GM23338 (cell line): Measurements from ENCODE around the gene MARCHF2. TPM values are rescaled to one million over a fixed set of nuclear protein-coding genes. Genes with fewer than 3 reads are reported as not detected.

ENCODE experiments used
- ATAC-seq: fragments of 200-7000 bp; cut with Tn5 transposase; 3 replicates; pipeline ENCODE4 v1.9.1; 2020
- DNase-seq: peaks from one replicate; pipeline ENCODE4 v3.0.0-alpha.2; 2015; ENCODE audit warnings: low spot score
- H2AFZ ChIP-seq: fragments of 200-600 bp; sonication (generic); 2 replicates; pipeline ENCODE4 v1.8.0; 2016; ENCODE audit warnings: antibody characterized with exemption, mild to moderate bottlenecking, moderate library complexity
- H3F3A ChIP-seq: fragments of 200-600 bp; sonication (generic); replicated peaks from 2 replicates; pipeline ENCODE4 v1.8.0; 2017; ENCODE audit warnings: antibody characterized with exemption, mixed run types, low read depth
- H3K27ac ChIP-seq: fragments of 200-600 bp; sonication (generic); 2 replicates; pipeline ENCODE4 v1.6.1; 2016; ENCODE audit warnings: low read depth
- H3K27me3 ChIP-seq: fragments of 200-600 bp; sonication (generic); 2 replicates; pipeline ENCODE4 v1.8.0; 2016; ENCODE audit warnings: mild to moderate bottlenecking, mixed run types, moderate library complexity; ENCODE audit not compliant: insufficient read depth
- H3K36me3 ChIP-seq: fragments of 200-600 bp; sonication (generic); 2 replicates; pipeline ENCODE4 v1.8.0; 2016; ENCODE audit warnings: mild to moderate bottlenecking; ENCODE audit not compliant: insufficient read depth
- H3K4me1 ChIP-seq: fragments of 200-600 bp; sonication (generic); 2 replicates; pipeline ENCODE4 v1.8.0; 2016; ENCODE audit warnings: mild to moderate bottlenecking, moderate library complexity; ENCODE audit not compliant: insufficient read depth
- H3K4me2 ChIP-seq: fragments of 200-600 bp; sonication (generic); 2 replicates; pipeline ENCODE4 v1.7.1; 2017; ENCODE audit warnings: mixed run types
- H3K4me3 ChIP-seq: fragments of 200-600 bp; sonication (generic); 2 replicates; pipeline ENCODE4 v1.6.1; 2016; ENCODE audit warnings: mixed run types
- H3K79me2 ChIP-seq: fragments of 200-600 bp; sonication (generic); replicated peaks from 2 replicates; pipeline ENCODE4 v1.8.0; 2017; ENCODE audit warnings: mild to moderate bottlenecking; ENCODE audit not compliant: insufficient read depth
- H3K9me2 ChIP-seq: fragments of 200-600 bp; sonication (generic); 2 replicates; pipeline ENCODE4 v1.8.0; 2017; ENCODE audit not compliant: insufficient read depth
- H4K20me1 ChIP-seq: fragments of 200-600 bp; sonication (generic); replicated peaks from 2 replicates; pipeline ENCODE4 v1.8.0; 2017; ENCODE audit warnings: mild to moderate bottlenecking; ENCODE audit not compliant: insufficient read depth
- H3K27ac Mint-ChIP-seq: 2 replicates; pipeline ENCODE4 v1.8.0; 2020; ENCODE audit warnings: inconsistent platforms, mild to moderate bottlenecking, moderate library complexity, mixed read lengths
- H3K27me3 Mint-ChIP-seq: 3 replicates; pipeline ENCODE4 v1.8.0; 2022; ENCODE audit warnings: low read depth, mild to moderate bottlenecking, moderate library complexity, mixed read lengths, inconsistent platforms; ENCODE audit not compliant: insufficient read depth, poor library complexity
- H3K36me3 Mint-ChIP-seq: 3 replicates; pipeline ENCODE4 v1.8.0; 2021; ENCODE audit warnings: low read depth, mild to moderate bottlenecking, inconsistent platforms, moderate library complexity, mixed read lengths
- H3K4me1 Mint-ChIP-seq: 3 replicates; pipeline ENCODE4 v1.8.0; 2020; ENCODE audit warnings: mild to moderate bottlenecking, inconsistent platforms, mixed read lengths
- H3K4me3 Mint-ChIP-seq: 3 replicates; pipeline ENCODE4 v1.8.0; 2021; ENCODE audit warnings: moderate library complexity, mild to moderate bottlenecking, inconsistent platforms, mixed read lengths
- H3K9me3 Mint-ChIP-seq: 3 replicates; pipeline ENCODE4 v1.8.0; 2020; ENCODE audit warnings: moderate library complexity, mild to moderate bottlenecking, inconsistent platforms, mixed read lengths
- CREB1 ChIP-seq: fragments of 250-450 bp; sonication (Bioruptor Pico); IDR thresholded peaks from 2 replicates; pipeline ENCODE4 v1.5.0; 2020; ENCODE audit warnings: low read depth, mild to moderate bottlenecking, moderate library complexity
- EZH2 ChIP-seq: fragments of 200-600 bp; sonication (generic); IDR thresholded peaks from one replicate; pipeline ENCODE4 v1.8.0; 2017; ENCODE audit warnings: antibody characterized with exemption, mild to moderate bottlenecking, low read depth; ENCODE audit not compliant: unreplicated experiment
- EZH2phosphoT487 ChIP-seq: fragments of 200-600 bp; sonication (generic); IDR thresholded peaks from one replicate; pipeline ENCODE4 v1.8.1; 2018; ENCODE audit warnings: antibody characterized with exemption; ENCODE audit not compliant: unreplicated experiment
- JUNB ChIP-seq: IDR thresholded peaks from one replicate; pipeline ENCODE4 v1.6.1; 2016; ENCODE audit warnings: antibody characterized with exemption; ENCODE audit not compliant: unreplicated experiment
- NANOG ChIP-seq: IDR thresholded peaks from 2 replicates; pipeline ENCODE4 v1.6.1; 2016; ENCODE audit warnings: antibody characterized with exemption, borderline replicate concordance
- POLR2AphosphoS5 ChIP-seq: IDR thresholded peaks from 2 replicates; pipeline ENCODE4 v1.6.1; 2016; ENCODE audit warnings: antibody characterized with exemption, low read depth
- REST ChIP-seq: IDR thresholded peaks from one replicate; pipeline ENCODE4 v1.6.1; 2018; ENCODE audit warnings: antibody characterized with exemption; ENCODE audit not compliant: unreplicated experiment
- STAT1 ChIP-seq: IDR thresholded peaks from one replicate; pipeline ENCODE4 v1.6.1; 2016; ENCODE audit warnings: antibody characterized with exemption; ENCODE audit not compliant: unreplicated experiment
- ZNF114 ChIP-seq: fragments of 250-450 bp; sonication (Bioruptor Pico); IDR thresholded peaks from 2 replicates; pipeline ENCODE4 v1.5.0; 2020; ENCODE audit warnings: mild to moderate bottlenecking, moderate library complexity
- ZNF331 ChIP-seq: fragments of 250-450 bp; sonication (Bioruptor Pico); IDR thresholded peaks from 2 replicates; pipeline ENCODE4 v1.5.0; 2020; ENCODE audit warnings: low read depth, mild to moderate bottlenecking, moderate library complexity
- polyA plus RNA-seq: library from polyadenylated mRNA; unstranded; fragments of >200 nt; fragmentation: Nextera tagmentation; extraction: Ambion mirVana; gene quantifications from 2 replicates; pipeline ENCODE4 v1.2.1, GENCODE V29; 2016
- total RNA-seq: library from RNA; depleted of rRNA; stranded (reverse); fragments of >200 nt; shearing (Covaris generic); gene quantifications from 2 replicates; pipeline ENCODE4 v1.2.3, GENCODE V29; 2014
- TF ChIP-seq, protein P1 (sequence below), 2 experiments: fragments of 200-600 bp in 1 of 2; sonication (generic) in 1 of 2; conservative IDR thresholded peaks; 2 replicates each; pipeline versions ENCODE4 v1.5.1 to v1.6.1; 2016 to 2017; ENCODE audit warnings: antibody characterized with exemption in 2 of 2, low read depth in 2 of 2, mild to moderate bottlenecking in 2 of 2, moderate library complexity in 1 of 2
- TF ChIP-seq, protein P2 (sequence below): fragments of 250-450 bp; sonication (Bioruptor Pico); IDR thresholded peaks from 2 replicates; pipeline ENCODE4 v1.5.0; 2020; ENCODE audit warnings: mild to moderate bottlenecking, moderate library complexity
- TF ChIP-seq, protein P3 (sequence below): IDR thresholded peaks from 2 replicates; pipeline ENCODE4 v1.6.1; 2016; ENCODE audit warnings: antibody characterized with exemption

Gene MARCHF2
- total and polyA plus RNA-seq, 2 experiments from 2014 or later: 18.9 to 50.1 TPM

GRCh38 chr19:8377598-8377997 lies 35.5 kb upstream of the MARCHF2 start:
- no peak overlapping the region for H2AFZ ChIP-seq
- no peaks in the 10 kb centered on the region; the same call in 1 of the 2 replicates for H3K4me1 ChIP-seq
- H3K27me3 ChIP-seq: no peaks in the 10 kb centered on the region
- no peaks in the 10 kb centered on the region for H3K36me3 ChIP-seq
- H3F3A ChIP-seq: 0 out of 2 replicates have a peak, but pooled peaks cover 2% of the 10 kb centered on the region
- peaks cover 11% of the 10 kb centered on the region for H3K9me3 Mint-ChIP-seq
- DNase-seq (no peak), ATAC-seq (no peak)
- no peaks in the 10 kb centered on the region for H3K79me2 ChIP-seq
- H3K27ac ChIP-seq: no peak overlapping the region
- H3K4me1 Mint-ChIP-seq: peaks cover 14% of the 10 kb centered on the region
- no peak overlapping the region for H3K4me2 ChIP-seq
- H3K4me3 ChIP-seq: no peak overlapping the region
- peaks cover 8% of the 10 kb centered on the region for H3K27me3 Mint-ChIP-seq
- no peaks in the 10 kb centered on the region for H4K20me1 ChIP-seq
- no peak overlapping the region for H3K4me3 Mint-ChIP-seq
- H3K27ac Mint-ChIP-seq: no peak overlapping the region
- TF ChIP-seq JUNB (no peak), ZNF331 (no peak), EZH2phosphoT487 (no peak), ZNF114 (CRISPR knock-in tag) (no peak), STAT1 (no peak), POLR2AphosphoS5 (no peak), CREB1 (CRISPR knock-in tag) (no peak), EZH2 (no peak), NANOG (no peak), REST (no peak)
- TF ChIP-seq, protein P1, sequence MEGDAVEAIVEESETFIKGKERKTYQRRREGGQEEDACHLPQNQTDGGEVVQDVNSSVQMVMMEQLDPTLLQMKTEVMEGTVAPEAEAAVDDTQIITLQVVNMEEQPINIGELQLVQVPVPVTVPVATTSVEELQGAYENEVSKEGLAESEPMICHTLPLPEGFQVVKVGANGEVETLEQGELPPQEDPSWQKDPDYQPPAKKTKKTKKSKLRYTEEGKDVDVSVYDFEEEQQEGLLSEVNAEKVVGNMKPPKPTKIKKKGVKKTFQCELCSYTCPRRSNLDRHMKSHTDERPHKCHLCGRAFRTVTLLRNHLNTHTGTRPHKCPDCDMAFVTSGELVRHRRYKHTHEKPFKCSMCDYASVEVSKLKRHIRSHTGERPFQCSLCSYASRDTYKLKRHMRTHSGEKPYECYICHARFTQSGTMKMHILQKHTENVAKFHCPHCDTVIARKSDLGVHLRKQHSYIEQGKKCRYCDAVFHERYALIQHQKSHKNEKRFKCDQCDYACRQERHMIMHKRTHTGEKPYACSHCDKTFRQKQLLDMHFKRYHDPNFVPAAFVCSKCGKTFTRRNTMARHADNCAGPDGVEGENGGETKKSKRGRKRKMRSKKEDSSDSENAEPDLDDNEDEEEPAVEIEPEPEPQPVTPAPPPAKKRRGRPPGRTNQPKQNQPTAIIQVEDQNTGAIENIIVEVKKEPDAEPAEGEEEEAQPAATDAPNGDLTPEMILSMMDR (conservative IDR thresholded peaks at IDR 0.05; ENCODE audit: low read depth in 2 of 2): no peak
- TF ChIP-seq, protein P2, sequence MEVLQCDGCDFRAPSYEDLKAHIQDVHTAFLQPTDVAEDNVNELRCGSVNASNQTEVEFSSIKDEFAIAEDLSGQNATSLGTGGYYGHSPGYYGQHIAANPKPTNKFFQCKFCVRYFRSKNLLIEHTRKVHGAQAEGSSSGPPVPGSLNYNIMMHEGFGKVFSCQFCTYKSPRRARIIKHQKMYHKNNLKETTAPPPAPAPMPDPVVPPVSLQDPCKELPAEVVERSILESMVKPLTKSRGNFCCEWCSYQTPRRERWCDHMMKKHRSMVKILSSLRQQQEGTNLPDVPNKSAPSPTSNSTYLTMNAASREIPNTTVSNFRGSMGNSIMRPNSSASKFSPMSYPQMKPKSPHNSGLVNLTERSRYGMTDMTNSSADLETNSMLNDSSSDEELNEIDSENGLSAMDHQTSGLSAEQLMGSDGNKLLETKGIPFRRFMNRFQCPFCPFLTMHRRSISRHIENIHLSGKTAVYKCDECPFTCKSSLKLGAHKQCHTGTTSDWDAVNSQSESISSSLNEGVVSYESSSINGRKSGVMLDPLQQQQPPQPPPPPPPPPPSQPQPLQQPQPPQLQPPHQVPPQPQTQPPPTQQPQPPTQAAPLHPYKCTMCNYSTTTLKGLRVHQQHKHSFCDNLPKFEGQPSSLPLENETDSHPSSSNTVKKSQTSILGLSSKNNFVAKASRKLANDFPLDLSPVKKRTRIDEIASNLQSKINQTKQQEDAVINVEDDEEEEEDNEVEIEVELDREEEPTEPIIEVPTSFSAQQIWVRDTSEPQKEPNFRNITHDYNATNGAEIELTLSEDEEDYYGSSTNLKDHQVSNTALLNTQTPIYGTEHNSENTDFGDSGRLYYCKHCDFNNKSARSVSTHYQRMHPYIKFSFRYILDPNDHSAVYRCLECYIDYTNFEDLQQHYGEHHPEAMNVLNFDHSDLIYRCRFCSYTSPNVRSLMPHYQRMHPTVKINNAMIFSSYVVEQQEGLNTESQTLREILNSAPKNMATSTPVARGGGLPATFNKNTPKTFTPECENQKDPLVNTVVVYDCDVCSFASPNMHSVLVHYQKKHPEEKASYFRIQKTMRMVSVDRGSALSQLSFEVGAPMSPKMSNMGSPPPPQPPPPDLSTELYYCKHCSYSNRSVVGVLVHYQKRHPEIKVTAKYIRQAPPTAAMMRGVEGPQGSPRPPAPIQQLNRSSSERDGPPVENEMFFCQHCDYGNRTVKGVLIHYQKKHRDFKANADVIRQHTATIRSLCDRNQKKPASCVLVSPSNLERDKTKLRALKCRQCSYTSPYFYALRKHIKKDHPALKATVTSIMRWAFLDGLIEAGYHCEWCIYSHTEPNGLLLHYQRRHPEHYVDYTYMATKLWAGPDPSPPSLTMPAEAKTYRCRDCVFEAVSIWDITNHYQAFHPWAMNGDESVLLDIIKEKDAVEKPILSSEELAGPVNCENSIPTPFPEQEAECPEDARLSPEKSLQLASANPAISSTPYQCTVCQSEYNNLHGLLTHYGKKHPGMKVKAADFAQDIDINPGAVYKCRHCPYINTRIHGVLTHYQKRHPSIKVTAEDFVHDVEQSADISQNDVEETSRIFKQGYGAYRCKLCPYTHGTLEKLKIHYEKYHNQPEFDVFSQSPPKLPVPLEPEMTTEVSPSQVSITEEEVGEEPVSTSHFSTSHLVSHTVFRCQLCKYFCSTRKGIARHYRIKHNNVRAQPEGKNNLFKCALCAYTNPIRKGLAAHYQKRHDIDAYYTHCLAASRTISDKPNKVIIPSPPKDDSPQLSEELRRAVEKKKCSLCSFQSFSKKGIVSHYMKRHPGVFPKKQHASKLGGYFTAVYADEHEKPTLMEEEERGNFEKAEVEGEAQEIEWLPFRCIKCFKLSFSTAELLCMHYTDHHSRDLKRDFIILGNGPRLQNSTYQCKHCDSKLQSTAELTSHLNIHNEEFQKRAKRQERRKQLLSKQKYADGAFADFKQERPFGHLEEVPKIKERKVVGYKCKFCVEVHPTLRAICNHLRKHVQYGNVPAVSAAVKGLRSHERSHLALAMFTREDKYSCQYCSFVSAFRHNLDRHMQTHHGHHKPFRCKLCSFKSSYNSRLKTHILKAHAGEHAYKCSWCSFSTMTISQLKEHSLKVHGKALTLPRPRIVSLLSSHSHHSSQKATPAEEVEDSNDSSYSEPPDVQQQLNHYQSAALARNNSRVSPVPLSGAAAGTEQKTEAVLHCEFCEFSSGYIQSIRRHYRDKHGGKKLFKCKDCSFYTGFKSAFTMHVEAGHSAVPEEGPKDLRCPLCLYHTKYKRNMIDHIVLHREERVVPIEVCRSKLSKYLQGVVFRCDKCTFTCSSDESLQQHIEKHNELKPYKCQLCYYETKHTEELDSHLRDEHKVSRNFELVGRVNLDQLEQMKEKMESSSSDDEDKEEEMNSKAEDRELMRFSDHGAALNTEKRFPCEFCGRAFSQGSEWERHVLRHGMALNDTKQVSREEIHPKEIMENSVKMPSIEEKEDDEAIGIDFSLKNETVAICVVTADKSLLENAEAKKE (CRISPR knock-in tag): no peak
- TF ChIP-seq, protein P3, sequence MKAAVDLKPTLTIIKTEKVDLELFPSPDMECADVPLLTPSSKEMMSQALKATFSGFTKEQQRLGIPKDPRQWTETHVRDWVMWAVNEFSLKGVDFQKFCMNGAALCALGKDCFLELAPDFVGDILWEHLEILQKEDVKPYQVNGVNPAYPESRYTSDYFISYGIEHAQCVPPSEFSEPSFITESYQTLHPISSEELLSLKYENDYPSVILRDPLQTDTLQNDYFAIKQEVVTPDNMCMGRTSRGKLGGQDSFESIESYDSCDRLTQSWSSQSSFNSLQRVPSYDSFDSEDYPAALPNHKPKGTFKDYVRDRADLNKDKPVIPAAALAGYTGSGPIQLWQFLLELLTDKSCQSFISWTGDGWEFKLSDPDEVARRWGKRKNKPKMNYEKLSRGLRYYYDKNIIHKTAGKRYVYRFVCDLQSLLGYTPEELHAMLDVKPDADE: no peak
- H3K36me3 Mint-ChIP-seq: peaks cover 20% of the 10 kb centered on the region
- no peaks in the 10 kb centered on the region for H3K9me2 ChIP-seq
